Esophagus muscularis mucosa (tissue), 4 donors: ENCODE data around the gene NME8. TPM values are rescaled to one million over a fixed set of nuclear protein-coding genes. Genes with fewer than 3 reads are reported as not detected.
"Not testable (repeated sequence)": the region's sequence is repeated elsewhere in the genome, so short reads cannot be mapped to it uniquely, and the experiment has no call there.

Experiments used
- DNase-seq: peaks from one replicate; pipeline ENCODE4 v3.0.0-alpha.2; 2017; ENCODE audit errors: extremely low spot score
- H3K27ac ChIP-seq, 4 donors: fragments of 200-600 bp; sonication (generic); replicated peaks in 1 of 4; 1 replicate in 3 of 4; 2 replicates in 1 of 4; pipeline ENCODE4 v1.5.1; 2016 to 2019; ENCODE audit warnings: mild to moderate bottlenecking in 1 of 4
- H3K27me3 ChIP-seq, 4 donors: fragments of 200-600 bp; sonication (generic); one replicate each; pipeline versions ENCODE4 v1.5.1 to v1.6.0; 2016 to 2019
- H3K36me3 ChIP-seq, 4 donors: fragments of 200-600 bp; sonication (generic); one replicate each; pipeline ENCODE4 v1.5.1; 2016 to 2019
- H3K4me1 ChIP-seq, 4 donors: fragments of 200-600 bp; sonication (generic); one replicate each; pipeline ENCODE4 v1.5.1; 2016 to 2019
- H3K4me3 ChIP-seq, 4 donors: fragments of 200-600 bp; sonication (generic); 1 replicate in 2 of 4; 2 replicates in 2 of 4; pipeline ENCODE4 v1.5.1; 2016 to 2019; ENCODE audit warnings: mild to moderate bottlenecking in 4 of 4, moderate library complexity in 1 of 4
- H3K9me3 ChIP-seq, 4 donors: fragments of 200-600 bp; sonication (generic); 1 replicate in 3 of 4; 2 replicates in 1 of 4; pipeline ENCODE4 v1.5.1; 2016 to 2019
- EP300 ChIP-seq: sonication (generic); formaldehyde crosslinking; IDR thresholded peaks from one replicate; pipeline ENCODE4 v1.6.1; 2017; ENCODE audit warnings: antibody characterized with exemption
- POLR2A ChIP-seq: fragments of 450-650 bp; IDR thresholded peaks from one replicate; pipeline ENCODE4 v1.6.1; 2017; ENCODE audit warnings: antibody characterized with exemption, moderate library complexity, mild to moderate bottlenecking, low read depth
- POLR2AphosphoS5 ChIP-seq, 2 donors: sonication (generic); formaldehyde crosslinking; IDR thresholded peaks; one replicate each; pipeline ENCODE4 v1.6.1; 2017; ENCODE audit warnings: antibody characterized with exemption in 2 of 2
- whole genome bisulfite sequencing: methylation state at CpG from one replicate; pipeline ENCODE4 v1.1.5; 2018; 5-methylcytosine and 5-hydroxymethylcytosine counted together
- intact Hi-C: fragments of 100-400 bp; cut with DNase I; formaldehyde crosslinking; loops from one replicate; pipeline ENCODE4 v1.15.1; 2023
- total RNA-seq, 4 donors: library from RNA; depleted of rRNA; stranded (reverse); fragments of >200 nt; gene quantifications; one replicate each; pipeline versions ENCODE4 v1.1.0 to v1.2.1, GENCODE V29; 2016
- TF ChIP-seq, protein P1 (sequence below), 3 experiments: fragments of 200-600 bp in 2 of 3; fragments of 450-650 bp in 1 of 3; sonication (generic) in 2 of 3; IDR thresholded peaks; one replicate each; pipeline ENCODE4 v1.5.1; 2017 to 2019; ENCODE audit warnings: antibody characterized with exemption in 3 of 3, mild to moderate bottlenecking in 2 of 3, moderate library complexity in 1 of 3

NME8 gene, protein sequence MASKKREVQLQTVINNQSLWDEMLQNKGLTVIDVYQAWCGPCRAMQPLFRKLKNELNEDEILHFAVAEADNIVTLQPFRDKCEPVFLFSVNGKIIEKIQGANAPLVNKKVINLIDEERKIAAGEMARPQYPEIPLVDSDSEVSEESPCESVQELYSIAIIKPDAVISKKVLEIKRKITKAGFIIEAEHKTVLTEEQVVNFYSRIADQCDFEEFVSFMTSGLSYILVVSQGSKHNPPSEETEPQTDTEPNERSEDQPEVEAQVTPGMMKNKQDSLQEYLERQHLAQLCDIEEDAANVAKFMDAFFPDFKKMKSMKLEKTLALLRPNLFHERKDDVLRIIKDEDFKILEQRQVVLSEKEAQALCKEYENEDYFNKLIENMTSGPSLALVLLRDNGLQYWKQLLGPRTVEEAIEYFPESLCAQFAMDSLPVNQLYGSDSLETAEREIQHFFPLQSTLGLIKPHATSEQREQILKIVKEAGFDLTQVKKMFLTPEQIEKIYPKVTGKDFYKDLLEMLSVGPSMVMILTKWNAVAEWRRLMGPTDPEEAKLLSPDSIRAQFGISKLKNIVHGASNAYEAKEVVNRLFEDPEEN
- total RNA-seq: under 1 TPM in 1 of 4 donors, not detected in 3; 0.57 TPM

DNA sequence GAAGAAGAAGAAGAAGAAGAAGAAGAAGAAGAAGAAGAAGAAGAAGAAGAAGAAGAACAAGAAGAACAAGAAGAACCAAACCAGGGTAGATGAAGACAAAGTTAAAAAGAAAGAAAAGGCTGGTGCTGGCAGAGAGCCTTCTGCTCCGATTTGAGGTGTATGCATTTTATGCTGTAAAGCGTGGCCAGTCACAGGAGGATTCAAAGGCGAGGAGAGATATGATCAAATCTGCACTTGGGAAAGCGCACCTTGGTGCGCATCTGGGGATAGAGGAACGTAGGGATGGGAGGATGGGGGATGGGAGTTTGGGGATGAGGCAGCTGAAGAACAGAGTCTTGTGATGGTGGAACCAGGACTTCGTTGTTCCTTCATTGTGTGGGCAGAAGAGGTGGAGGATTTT is at the start of gene NME8:
NME8 (plus strand) TSS at position 301 of the 400 bp plus-strand sequence. CDS start 1,670 bp downstream, outside the sequence.
- Histone ChIP-seq H3K9me3 (peaks cover 0 to 3% (median 0%) of the 10 kb centered on the region in 4 donors), H3K27ac (no peak within 1 kb of the TSS), H3K4me3 (no peak within 1 kb of the TSS), H3K4me1 (no peaks in the 10 kb centered on the region), H3K36me3 (no peaks in the 10 kb centered on the region), H3K27me3 (peaks cover 0 to 4% (median 0%) of the 10 kb centered on the region in 4 donors)
- intact Hi-C loops: no loop called here
- WGBS: 85% methylated on average over 7 of the region's 7 CpGs
- TF ChIP-seq, protein P1, sequence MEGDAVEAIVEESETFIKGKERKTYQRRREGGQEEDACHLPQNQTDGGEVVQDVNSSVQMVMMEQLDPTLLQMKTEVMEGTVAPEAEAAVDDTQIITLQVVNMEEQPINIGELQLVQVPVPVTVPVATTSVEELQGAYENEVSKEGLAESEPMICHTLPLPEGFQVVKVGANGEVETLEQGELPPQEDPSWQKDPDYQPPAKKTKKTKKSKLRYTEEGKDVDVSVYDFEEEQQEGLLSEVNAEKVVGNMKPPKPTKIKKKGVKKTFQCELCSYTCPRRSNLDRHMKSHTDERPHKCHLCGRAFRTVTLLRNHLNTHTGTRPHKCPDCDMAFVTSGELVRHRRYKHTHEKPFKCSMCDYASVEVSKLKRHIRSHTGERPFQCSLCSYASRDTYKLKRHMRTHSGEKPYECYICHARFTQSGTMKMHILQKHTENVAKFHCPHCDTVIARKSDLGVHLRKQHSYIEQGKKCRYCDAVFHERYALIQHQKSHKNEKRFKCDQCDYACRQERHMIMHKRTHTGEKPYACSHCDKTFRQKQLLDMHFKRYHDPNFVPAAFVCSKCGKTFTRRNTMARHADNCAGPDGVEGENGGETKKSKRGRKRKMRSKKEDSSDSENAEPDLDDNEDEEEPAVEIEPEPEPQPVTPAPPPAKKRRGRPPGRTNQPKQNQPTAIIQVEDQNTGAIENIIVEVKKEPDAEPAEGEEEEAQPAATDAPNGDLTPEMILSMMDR (IDR thresholded peaks at IDR 0.05): no peak
- TF ChIP-seq POLR2A: no peak
- TF ChIP-seq POLR2AphosphoS5 (IDR thresholded peaks at IDR 0.05): no peak
- TF ChIP-seq EP300: no peak
- DNase-seq: no peak

DNA sequence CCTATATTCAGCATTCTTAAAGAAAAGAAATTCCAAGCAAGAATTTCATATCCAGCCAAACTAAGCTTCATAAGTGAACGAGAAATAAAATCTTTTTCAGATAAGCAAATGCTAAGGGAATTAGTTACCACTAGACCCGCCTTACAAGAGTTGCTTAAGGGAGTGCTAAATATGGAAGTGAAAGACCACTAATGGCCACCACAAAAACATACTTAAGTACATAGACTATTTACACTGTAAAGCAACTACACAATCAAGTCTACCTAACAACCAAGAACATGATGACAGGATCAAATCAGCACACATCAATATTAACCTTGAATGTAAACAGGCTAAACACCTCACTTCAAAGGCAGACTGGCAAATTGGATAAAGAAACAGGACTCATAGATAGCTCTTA is 42.2 kb upstream of the NME8 start:
- intact Hi-C loops: no loop called here
- no peak for DNase-seq
- Histone ChIP-seq H3K36me3 (no peaks in the 10 kb centered on the region), H3K27ac (no peak overlapping the region), H3K27me3 (no peaks in the 10 kb centered on the region), H3K4me1 (no peaks in the 10 kb centered on the region), H3K9me3 (peaks cover 0 to 14% (median 0%) of the 10 kb centered on the region in 4 donors), H3K4me3 (no peak overlapping the region)
- WGBS: 78% methylated on average over 2 of the region's 2 CpGs
- TF ChIP-seq POLR2AphosphoS5 (IDR thresholded peaks at IDR 0.05) (no peak), EP300 (no peak), POLR2A (no peak)
- TF ChIP-seq, protein P1 (IDR thresholded peaks at IDR 0.05): no peak

DNA sequence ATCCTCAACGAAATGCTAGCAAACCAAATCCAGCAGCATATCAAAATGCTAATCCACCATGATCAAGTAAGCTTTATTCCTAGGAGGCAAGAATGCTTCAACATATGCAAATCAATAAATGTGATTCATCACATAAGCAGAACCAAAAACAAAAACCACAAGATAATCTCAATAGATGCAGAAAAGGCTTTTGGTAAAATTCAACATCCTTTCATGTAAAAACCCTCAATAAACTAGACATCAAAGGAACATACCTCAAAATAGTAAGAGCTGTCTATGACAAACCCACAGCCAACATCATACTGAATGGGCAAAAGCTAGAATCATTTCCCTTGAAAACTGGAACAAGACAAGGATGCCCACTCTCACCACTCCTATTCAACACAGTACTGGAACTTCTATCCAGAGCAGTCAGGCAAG is 36.2 kb upstream of the NME8 start:
- H3K36me3 ChIP-seq, H3K27me3 ChIP-seq, H3K4me1 ChIP-seq, intact Hi-C loops, H3K4me3 ChIP-seq, DNase-seq, H3K9me3 ChIP-seq, H3K27ac ChIP-seq: not testable (repeated sequence)
- WGBS: 58% methylated on average over 1 of the region's 1 CpG

DNA sequence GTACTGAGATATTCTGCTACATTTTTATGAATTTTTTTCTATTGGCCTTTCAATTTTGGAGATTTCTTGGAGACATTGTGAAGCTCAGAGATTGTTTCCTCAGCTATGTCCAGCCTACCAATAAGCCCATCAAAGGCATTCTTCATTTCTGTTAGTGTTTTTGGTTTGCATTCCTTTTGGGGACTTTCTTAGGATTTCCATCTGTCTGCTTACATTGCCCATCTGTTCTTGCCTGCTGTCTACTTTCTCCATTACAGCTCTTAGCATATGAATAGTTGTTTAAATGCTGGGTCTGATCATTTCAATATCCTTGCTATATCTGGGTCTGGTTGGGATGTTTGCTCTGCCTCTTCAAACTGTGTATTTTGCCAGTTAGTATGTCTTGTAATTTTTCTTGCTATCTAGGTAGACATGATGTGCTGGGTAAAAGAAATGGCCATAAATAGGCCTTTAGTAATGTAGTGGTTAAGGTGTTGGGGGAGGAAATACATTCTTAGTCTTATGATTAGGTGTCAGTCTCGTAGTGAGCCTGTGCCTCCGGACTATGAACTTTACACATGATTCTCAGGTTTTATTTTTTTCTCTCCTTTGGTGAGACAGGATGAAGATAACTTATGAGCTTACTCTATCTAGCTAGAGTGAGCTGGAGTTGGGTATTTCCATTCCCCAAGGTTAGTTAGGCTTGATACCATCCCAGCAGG is 32.6 kb upstream of the NME8 start:
- DNase-seq: no peak
- intact Hi-C loops: no loop called here
- 55% methylated on average over 2 of the region's 2 CpGs for WGBS

More for the DNA sequence above, 32.6 kb upstream of the NME8 start:
- H3K27me3 ChIP-seq: no peaks in the 10 kb centered on the region
- no peaks in the 10 kb centered on the region for H3K4me1 ChIP-seq
- H3K36me3 ChIP-seq: no peaks in the 10 kb centered on the region
- H3K4me3 ChIP-seq: no peak overlapping the region
- TF ChIP-seq EP300: no peak
- TF ChIP-seq POLR2A: no peak
- no peak for TF ChIP-seq POLR2AphosphoS5 (IDR thresholded peaks at IDR 0.05)
- TF ChIP-seq, protein P1 (IDR thresholded peaks at IDR 0.05): no peak
- no peak overlapping the region for H3K27ac ChIP-seq
- H3K9me3 ChIP-seq: peaks cover 0 to 12% (median 2%) of the 10 kb centered on the region in 4 donors
